GM18505 (cell line): ENCODE data around the gene HOXC13.

ENCODE experiments used
- ATAC-seq: cut with Tn5 transposase; IDR thresholded peaks from one replicate; pipeline ENCODE4 v1.9.1; 2021; ENCODE audit not compliant: unreplicated experiment
- POLR2A ChIP-seq: IDR thresholded peaks from 4 replicates; pipeline ENCODE4 v1.6.1; 2011; ENCODE audit warnings: borderline replicate concordance; ENCODE audit not compliant: insufficient read depth, insufficient read length; ENCODE audit errors: extremely low read depth

HOXC13 gene

DNA sequence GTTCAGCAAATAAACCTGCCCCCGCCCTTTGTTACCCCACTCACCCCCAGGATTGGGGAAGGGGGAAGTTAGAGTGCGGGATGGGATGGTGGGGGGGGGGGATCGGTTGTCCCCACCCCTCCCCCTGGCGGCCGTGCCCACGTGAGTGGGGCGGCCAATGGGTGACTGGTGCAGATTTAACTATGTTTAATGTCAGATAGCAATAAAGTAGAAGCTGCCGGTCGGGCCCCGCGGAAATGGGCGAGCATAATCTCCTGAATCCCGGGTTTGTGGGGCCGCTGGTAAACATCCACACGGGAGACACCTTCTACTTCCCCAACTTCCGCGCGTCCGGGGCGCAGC lies 16.0 kb downstream of the HOXC13 start, which contains the start of gene HOXC12:
Gene HOXC12, plus strand, starts transcription at position 210 of the 342 bp plus-strand sequence. Its CDS starts 27 bp downstream, at position 237.
- no peak for ATAC-seq
- TF ChIP-seq POLR2A = no peak

GRCh38 chr12:53955036-53955775 lies 16.6 kb downstream of the HOXC13 start:
- no peak for ATAC-seq
- no peak for TF ChIP-seq POLR2A

DNA sequence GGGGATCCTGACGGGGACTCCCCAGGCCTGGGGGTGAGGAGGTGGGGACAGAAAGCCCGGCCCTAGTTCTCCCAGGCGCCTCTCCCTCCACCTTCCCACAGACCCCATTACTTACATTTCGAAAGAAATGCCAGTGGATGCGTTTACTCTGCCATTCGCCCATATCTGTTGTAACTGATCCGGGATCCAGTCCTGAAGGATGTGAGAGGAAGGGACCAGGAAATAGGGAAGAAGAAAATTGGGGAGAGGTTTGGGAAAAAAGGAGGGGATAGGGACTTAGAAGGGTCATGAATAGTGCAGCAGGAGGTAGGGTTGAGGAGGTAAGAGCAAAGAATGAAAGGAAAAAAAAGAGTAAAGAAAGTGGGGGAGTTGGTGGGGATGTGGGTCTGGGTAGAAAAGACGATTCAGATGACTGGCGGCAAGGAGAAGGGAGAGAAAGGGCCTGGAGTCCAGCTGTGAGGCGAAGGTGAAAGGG lies 17.2 kb downstream of the HOXC13 start:
- ATAC-seq = no peak
- no peak for TF ChIP-seq POLR2A

- no peak for ATAC-seq
- no peak for TF ChIP-seq POLR2A
These were observed 17.7 kb downstream of the HOXC13 start for GRCh38 chr12:53956251-53956887.

GRCh38 chr12:53956914-53957536 lies 18.4 kb downstream of the HOXC13 start:
- TF ChIP-seq POLR2A = no peak
- no peak for ATAC-seq

GRCh38 chr12:53958128-53958527 lies 19.5 kb downstream of the HOXC13 start:
- no peak for TF ChIP-seq POLR2A
- ATAC-seq = no peak

- no peak for ATAC-seq
These were observed 20.7 kb downstream of the HOXC13 start for GRCh38 chr12:53959314-53959713.

DNA sequence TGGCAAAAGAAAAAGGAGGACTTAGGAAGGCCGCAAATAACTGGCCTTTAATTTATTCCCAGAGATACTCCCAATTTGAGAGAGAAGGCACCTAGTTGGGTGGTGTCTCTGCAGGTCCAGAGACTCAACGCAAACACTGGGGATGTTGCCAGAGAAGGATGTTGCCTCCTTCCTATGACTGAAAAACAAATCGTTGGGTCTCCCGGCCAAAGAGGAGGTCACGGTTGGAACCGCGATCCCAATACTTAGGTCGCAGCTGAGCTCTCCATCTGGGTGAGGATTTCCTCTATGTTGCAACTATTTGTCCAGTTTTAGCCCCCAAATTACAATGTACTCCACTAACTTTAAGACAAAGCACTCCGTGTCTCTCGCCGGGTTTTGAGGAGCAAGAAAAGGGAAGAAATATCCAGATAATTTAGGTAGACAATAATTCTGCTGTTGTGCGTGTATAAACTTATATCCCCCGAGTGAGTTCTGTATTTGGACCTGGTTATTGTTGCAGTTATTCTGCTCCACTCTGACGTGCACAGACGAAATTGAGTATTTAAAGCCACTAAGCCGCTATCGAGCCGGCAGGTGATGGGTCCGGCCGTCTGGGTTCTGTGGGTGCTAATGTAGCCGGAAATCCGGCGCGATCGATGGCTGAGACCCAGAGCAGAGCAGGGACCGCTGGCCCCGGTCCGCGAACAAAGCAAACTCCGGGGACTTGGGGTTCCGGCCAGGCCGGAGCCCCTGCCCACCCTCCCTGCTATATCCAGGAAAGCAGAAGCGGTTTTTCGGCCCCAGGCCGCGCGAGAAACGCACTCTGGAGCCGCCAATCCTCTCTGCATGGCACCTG lies 21.8 kb downstream of the HOXC13 start:
- ATAC-seq = no peak
- no peak for TF ChIP-seq POLR2A

More at GRCh38 chr12:53959314-53959713, 20.7 kb downstream of the HOXC13 start:
- TF ChIP-seq POLR2A = no peak

- no peak for ATAC-seq
- TF ChIP-seq POLR2A = no peak
These were observed 22.6 kb downstream of the HOXC13 start for GRCh38 chr12:53961025-53961761.

- TF ChIP-seq POLR2A = no peak
- ATAC-seq = no peak
These were observed 24.4 kb downstream of the HOXC13 start for GRCh38 chr12:53963005-53963404.

DNA sequence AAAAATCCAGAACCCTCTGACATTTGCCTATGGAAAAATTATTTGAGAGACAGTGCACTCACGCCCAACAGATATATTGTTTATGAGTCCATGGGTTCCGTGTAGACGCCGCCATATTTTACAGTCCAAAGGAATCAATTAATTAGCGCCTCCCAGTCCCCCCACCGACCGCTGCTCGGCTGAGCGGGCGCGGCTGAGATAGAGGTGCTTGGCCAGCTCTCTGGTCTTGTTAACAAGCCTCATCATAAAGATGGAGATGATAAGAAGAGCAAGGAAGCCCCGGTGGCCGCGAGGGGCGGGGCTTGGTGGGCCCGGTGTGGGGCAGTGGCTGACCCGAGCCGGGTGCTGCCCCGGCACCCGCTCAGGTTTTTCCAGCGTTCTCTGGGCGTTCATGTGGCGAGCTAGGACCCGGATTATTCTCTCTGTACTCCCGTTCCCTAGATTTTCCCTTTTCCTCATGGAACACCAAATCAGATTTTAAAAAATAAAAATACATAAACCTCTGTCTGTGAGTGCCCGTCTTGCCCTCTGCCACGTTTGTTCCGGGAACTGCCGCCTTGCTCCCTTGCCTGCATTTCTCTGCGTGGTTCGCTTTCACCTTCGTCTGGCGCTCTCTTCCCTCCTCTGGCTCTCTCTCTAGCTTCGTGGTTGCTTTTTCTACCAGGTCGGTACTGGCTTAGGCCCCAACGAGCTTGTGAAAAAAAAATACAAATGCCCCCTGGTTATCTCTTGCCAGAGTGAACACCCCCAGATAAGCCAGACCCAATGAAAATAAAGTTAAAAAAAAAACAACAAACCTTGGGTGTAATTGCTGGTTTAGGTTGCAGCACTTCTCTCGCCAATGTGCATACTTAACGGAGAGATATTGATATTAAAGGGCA lies 25.0 kb downstream of the HOXC13 start:
- TF ChIP-seq POLR2A = no peak
- ATAC-seq = no peak

DNA sequence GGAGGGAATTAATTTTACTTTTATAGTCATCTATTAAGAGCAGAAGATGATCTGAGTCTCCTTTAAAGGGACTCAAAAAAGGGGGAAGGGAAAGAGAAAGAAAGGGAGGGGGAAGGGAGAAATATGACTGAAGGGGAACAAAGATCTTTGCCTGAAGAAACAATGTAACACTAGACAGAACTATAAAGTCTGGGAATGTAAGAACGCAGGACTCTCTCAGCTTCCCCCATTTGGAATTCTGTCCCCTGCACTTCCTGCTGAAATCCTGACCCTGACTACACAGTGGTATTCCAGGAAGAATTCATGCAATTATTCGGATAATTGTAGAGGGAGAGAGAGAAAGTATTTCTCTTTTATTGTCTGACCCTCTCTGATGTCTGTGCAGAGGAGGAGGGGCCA lies 25.7 kb downstream of the HOXC13 start:
- TF ChIP-seq POLR2A = no peak
- no peak for ATAC-seq
